22Rv1 (cell line): Measurements from ENCODE around the gene ZNF583.

Experiments
- H3K27ac ChIP-seq: fragments of 450-650 bp; 2 replicates; pipeline ENCODE4 v1.5.1; 2017
- CTCF ChIP-seq: fragments of 450-650 bp; IDR thresholded peaks from 2 replicates; pipeline ENCODE4 v1.5.1; 2017; ENCODE audit warnings: mild to moderate bottlenecking
- ZFX ChIP-seq: fragments of 450-650 bp; IDR thresholded peaks from 2 replicates; pipeline ENCODE4 v1.6.1; 2017; ENCODE audit warnings: antibody characterized with exemption, borderline replicate concordance

The ZNF583 gene

GRCh38 chr19:56403764-56404704 lies at the start of gene ZNF583:
Gene ZNF583, plus strand, starts transcription at chr19:56404332. Its CDS starts 2,783 bp downstream, at chr19:56407115.
- peak within 1 kb of the TSS; percentile 80 for H3K27ac ChIP-seq
- TF ChIP-seq ZFX (no peak), CTCF (no peak)

- TF ChIP-seq ZFX (no peak), CTCF (no peak)
Measured at GRCh38 chr19:56355517-56355916, 48.6 kb upstream of the ZNF583 start.

GRCh38 chr19:56356944-56357343 lies 47.2 kb upstream of the ZNF583 start:
- H3K27ac ChIP-seq: no peak overlapping the region
- TF ChIP-seq CTCF: no peak
- no peak for TF ChIP-seq ZFX

More at GRCh38 chr19:56355517-56355916, 48.6 kb upstream of the ZNF583 start:
- peak overlapping the region; percentile 69 for H3K27ac ChIP-seq

- no peak for TF ChIP-seq CTCF
- TF ChIP-seq ZFX: no peak
- H3K27ac ChIP-seq: no peak overlapping the region
Measured at GRCh38 chr19:56360841-56361240, 43.3 kb upstream of the ZNF583 start.

GRCh38 chr19:56367829-56368711 lies 36.1 kb upstream of the ZNF583 start:
- peak overlapping the region; percentile 86 for H3K27ac ChIP-seq
- TF ChIP-seq CTCF (no peak), ZFX (no peak)

GRCh38 chr19:56369886-56370676 lies 34.1 kb upstream of the ZNF583 start:
- TF ChIP-seq ZFX (no peak), CTCF (no peak)
- no peak overlapping the region for H3K27ac ChIP-seq
